CD4-positive, CD25-positive, alpha-beta regulatory T cell (primary cell): ENCODE results near the gene ZNF146. TPM values are rescaled to one million over a fixed set of nuclear protein-coding genes. Genes with fewer than 3 reads are reported as not detected.

ENCODE experiments used
- ATAC-seq, 2 donors: fragments of 150-1000 bp; cut with Tn5 transposase; one replicate each; pipeline ENCODE4 v1.10.0; 2021; ENCODE audit warnings: low read depth in 2 of 2, moderate number of reproducible peaks in 2 of 2, moderate library complexity in 1 of 2
- DNase-seq, 3 donors: peaks; one replicate each; pipeline versions ENCODE4 v3.0.0 to v3.0.0-alpha.2; 2012 to 2022; ENCODE audit warnings: mixed read lengths in 1 of 3
- H3K27ac ChIP-seq: one replicate; pipeline ENCODE4 v1.7.0; 2013; ENCODE audit warnings: mild to moderate bottlenecking, low read length; ENCODE audit not compliant: insufficient read depth, poor library complexity, severe bottlenecking
- H3K27me3 ChIP-seq: one replicate; pipeline ENCODE4 v1.7.0; 2013; ENCODE audit warnings: low read length; ENCODE audit not compliant: control insufficient read depth, insufficient read depth
- H3K36me3 ChIP-seq: one replicate; pipeline ENCODE4 v1.7.0; 2013; ENCODE audit warnings: mild to moderate bottlenecking, low read length, moderate library complexity; ENCODE audit not compliant: control insufficient read depth, insufficient read depth
- H3K4me1 ChIP-seq: 2 replicates; pipeline ENCODE4 v1.7.0; 2013; ENCODE audit warnings: mild to moderate bottlenecking, low read length; ENCODE audit not compliant: insufficient read depth, control insufficient read depth, poor library complexity, severe bottlenecking
- H3K4me3 ChIP-seq: one replicate; pipeline ENCODE4 v1.7.0; 2013; ENCODE audit warnings: low read depth, mild to moderate bottlenecking, low read length, moderate library complexity
- H3K9me3 ChIP-seq, 2 experiments: 1 replicate in 1 of 2; 2 replicates in 1 of 2; pipeline ENCODE4 v1.7.0; 2013; ENCODE audit warnings: low read length in 2 of 2, mild to moderate bottlenecking in 1 of 2, moderate library complexity in 1 of 2; ENCODE audit not compliant: control insufficient read depth in 2 of 2
- H3K27ac Mint-ChIP-seq, 3 donors: one replicate each; pipeline ENCODE4 v1.8.0; 2020 to 2022; ENCODE audit warnings: mild to moderate bottlenecking in 3 of 3, mixed read lengths in 3 of 3, moderate library complexity in 2 of 3
- H3K27me3 Mint-ChIP-seq: one replicate; pipeline ENCODE4 v1.8.0; 2022; ENCODE audit warnings: mild to moderate bottlenecking, mixed read lengths
- H3K36me3 Mint-ChIP-seq: one replicate; pipeline ENCODE4 v1.8.0; 2020; ENCODE audit warnings: mixed read lengths
- H3K4me1 Mint-ChIP-seq, 4 donors: one replicate each; pipeline ENCODE4 v1.8.0; 2020 to 2022; ENCODE audit warnings: mixed read lengths in 4 of 4, mild to moderate bottlenecking in 1 of 4
- H3K4me3 Mint-ChIP-seq, 4 donors: one replicate each; pipeline ENCODE4 v1.8.0; 2020 to 2022; ENCODE audit warnings: mild to moderate bottlenecking in 4 of 4, mixed read lengths in 4 of 4, moderate library complexity in 3 of 4
- H3K9me3 Mint-ChIP-seq, 7 donors: one replicate each; pipeline ENCODE4 v1.8.0; 2020 to 2022; ENCODE audit warnings: mixed read lengths in 7 of 7, mild to moderate bottlenecking in 3 of 7, moderate library complexity in 2 of 7
- polyA plus RNA-seq, 4 donors: library from polyadenylated mRNA; unstranded; fragments of 300-500 nt; fragmentation: Illumina TruSeq; gene quantifications; one replicate each; pipeline ENCODE4 v1.2.3, GENCODE V29; 2021
- total RNA-seq: library from RNA; stranded (reverse); gene quantifications from one replicate; pipeline ENCODE4 v1.2.3, GENCODE V29; 2022

Gene ZNF146
- total and polyA plus RNA-seq, 5 donors from 2014 or later = 26.4 to 67.2 (median 57.4) TPM

GRCh38 chr19:36256064-36256463, 41.2 kb downstream of the ZNF146 start:
- DNase-seq (no peak), ATAC-seq (no peak)
- H3K4me3 Mint-ChIP-seq = no peak overlapping the region
- H3K4me1 ChIP-seq = no peaks in the 10 kb centered on the region
- no peaks in the 10 kb centered on the region for H3K27me3 ChIP-seq
- peaks cover 4% of the 10 kb centered on the region for H3K36me3 Mint-ChIP-seq
- H3K36me3 ChIP-seq = no peaks in the 10 kb centered on the region
- H3K4me3 ChIP-seq = no peak overlapping the region
- H3K27ac ChIP-seq = no peak overlapping the region
- H3K9me3 ChIP-seq = peaks cover 0 to 23% of the 10 kb centered on the region in 2 experiments
- H3K9me3 Mint-ChIP-seq = peaks cover 0 to 22% (median 11%) of the 10 kb centered on the region in 7 donors
- no peaks in the 10 kb centered on the region for H3K27me3 Mint-ChIP-seq
- H3K27ac Mint-ChIP-seq = no peak overlapping the region
- H3K4me1 Mint-ChIP-seq = peaks cover 0 to 3% (median 0%) of the 10 kb centered on the region in 4 donors

GRCh38 chr19:36256853-36257519, 42.1 kb downstream of the ZNF146 start:
- H3K4me1 Mint-ChIP-seq = peaks cover 0 to 3% (median 0%) of the 10 kb centered on the region in 4 donors
- H3K4me3 ChIP-seq = no peak overlapping the region
- H3K9me3 ChIP-seq = peaks cover 0 to 23% of the 10 kb centered on the region in 2 experiments
- no peaks in the 10 kb centered on the region for H3K36me3 ChIP-seq
- H3K27ac ChIP-seq = no peak overlapping the region
- ATAC-seq (no peak), DNase-seq (no peak)
- no peaks in the 10 kb centered on the region for H3K27me3 Mint-ChIP-seq
- no peak overlapping the region for H3K4me3 Mint-ChIP-seq
- H3K27ac Mint-ChIP-seq = peak overlapping the region in 1 of 3 donors; percentile 14
- no peaks in the 10 kb centered on the region for H3K4me1 ChIP-seq
- no peaks in the 10 kb centered on the region for H3K27me3 ChIP-seq
- H3K9me3 Mint-ChIP-seq = peaks cover 0 to 14% (median 7%) of the 10 kb centered on the region in 7 donors
- H3K36me3 Mint-ChIP-seq = peaks cover 4% of the 10 kb centered on the region

GRCh38 chr19:36257520-36257876, 42.6 kb downstream of the ZNF146 start:
- DNase-seq (no peak), ATAC-seq (no peak)
- Mint-ChIP-seq H3K9me3 (peaks cover 0 to 14% (median 7%) of the 10 kb centered on the region in 7 donors), H3K27ac (no peak overlapping the region), H3K4me1 (peaks cover 0 to 3% (median 0%) of the 10 kb centered on the region in 4 donors), H3K4me3 (no peak overlapping the region), H3K36me3 (peaks cover 4% of the 10 kb centered on the region), H3K27me3 (no peaks in the 10 kb centered on the region)
- Histone ChIP-seq H3K9me3 (peaks cover 0 to 23% of the 10 kb centered on the region in 2 experiments), H3K4me3 (no peak overlapping the region), H3K36me3 (no peaks in the 10 kb centered on the region), H3K27ac (no peak overlapping the region), H3K4me1 (no peaks in the 10 kb centered on the region), H3K27me3 (no peaks in the 10 kb centered on the region)

GRCh38 chr19:36258028-36258875, 43.3 kb downstream of the ZNF146 start:
- H3K36me3 ChIP-seq = no peaks in the 10 kb centered on the region
- H3K36me3 Mint-ChIP-seq = peaks cover 4% of the 10 kb centered on the region
- no peaks in the 10 kb centered on the region for H3K27me3 Mint-ChIP-seq
- H3K27ac Mint-ChIP-seq = no peak overlapping the region
- no peak overlapping the region for H3K27ac ChIP-seq
- ATAC-seq = no peak
- H3K27me3 ChIP-seq = no peaks in the 10 kb centered on the region
- H3K4me1 Mint-ChIP-seq = peaks cover 0 to 3% (median 0%) of the 10 kb centered on the region in 4 donors
- H3K4me3 Mint-ChIP-seq = no peak overlapping the region
- no peaks in the 10 kb centered on the region for H3K4me1 ChIP-seq
- H3K9me3 Mint-ChIP-seq = peaks cover 0 to 17% (median 9%) of the 10 kb centered on the region in 7 donors
- no peak for DNase-seq
- H3K4me3 ChIP-seq = no peak overlapping the region
- H3K9me3 ChIP-seq = peaks cover 0 to 23% of the 10 kb centered on the region in 2 experiments

- H3K4me1 Mint-ChIP-seq = peaks cover 0 to 3% (median 0%) of the 10 kb centered on the region in 4 donors
- H3K9me3 Mint-ChIP-seq = peaks cover 0 to 16% (median 10%) of the 10 kb centered on the region in 7 donors
- H3K9me3 ChIP-seq = peaks cover 0 to 23% of the 10 kb centered on the region in 2 experiments
- H3K27ac Mint-ChIP-seq = no peak overlapping the region
- H3K27ac ChIP-seq = no peak overlapping the region
- no peaks in the 10 kb centered on the region for H3K36me3 ChIP-seq
- DNase-seq (no peak), ATAC-seq (no peak)
- no peaks in the 10 kb centered on the region for H3K4me1 ChIP-seq
- H3K36me3 Mint-ChIP-seq = peaks cover 4% of the 10 kb centered on the region
- no peak overlapping the region for H3K4me3 ChIP-seq
- no peak overlapping the region for H3K4me3 Mint-ChIP-seq
- no peaks in the 10 kb centered on the region for H3K27me3 ChIP-seq
- no peaks in the 10 kb centered on the region for H3K27me3 Mint-ChIP-seq
These were observed 44.3 kb downstream of the ZNF146 start for GRCh38 chr19:36259211-36259610.

- Mint-ChIP-seq H3K4me3 (no peak overlapping the region), H3K27ac (no peak overlapping the region), H3K27me3 (no peaks in the 10 kb centered on the region), H3K9me3 (peaks cover 5 to 25% (median 13%) of the 10 kb centered on the region in 7 donors), H3K36me3 (no peaks in the 10 kb centered on the region), H3K4me1 (no peaks in the 10 kb centered on the region)
- Histone ChIP-seq H3K9me3 (peaks cover 0 to 14% of the 10 kb centered on the region in 2 experiments), H3K4me3 (no peak overlapping the region), H3K27me3 (no peaks in the 10 kb centered on the region), H3K4me1 (no peaks in the 10 kb centered on the region), H3K27ac (no peak overlapping the region), H3K36me3 (no peaks in the 10 kb centered on the region)
- DNase-seq = no peak
- ATAC-seq = no peak
These were observed 50.2 kb downstream of the ZNF146 start for GRCh38 chr19:36265064-36265463.

GRCh38 chr19:36265856-36266374, 51.0 kb downstream of the ZNF146 start:
- Mint-ChIP-seq H3K4me1 (no peaks in the 10 kb centered on the region), H3K9me3 (peaks cover 5 to 25% (median 13%) of the 10 kb centered on the region in 7 donors), H3K4me3 (no peak overlapping the region), H3K27ac (no peak overlapping the region), H3K27me3 (no peaks in the 10 kb centered on the region), H3K36me3 (no peaks in the 10 kb centered on the region)
- no peaks in the 10 kb centered on the region for H3K36me3 ChIP-seq
- H3K9me3 ChIP-seq = peaks cover 0 to 14% of the 10 kb centered on the region in 2 experiments
- DNase-seq (no peak), ATAC-seq (no peak)
- no peaks in the 10 kb centered on the region for H3K4me1 ChIP-seq
- no peaks in the 10 kb centered on the region for H3K27me3 ChIP-seq
- no peak overlapping the region for H3K4me3 ChIP-seq
- no peak overlapping the region for H3K27ac ChIP-seq
